Right renal cortex interstitium (tissue), 3 donors: ENCODE measurements around the gene ATP1A4. TPM values are rescaled to one million over a fixed set of nuclear protein-coding genes. Genes with fewer than 3 reads are reported as not detected.
"Not testable (repeated sequence)": the region's sequence is repeated elsewhere in the genome, so short reads cannot be mapped to it uniquely, and the experiment has no call there.

Experiments
- DNase-seq, 3 donors: peaks; one replicate each; pipeline ENCODE4 v3.0.0-alpha.2; 2013; ENCODE audit warnings: low read depth in 3 of 3, low spot score in 2 of 3
- polyA plus RNA-seq, 3 donors: library from polyadenylated mRNA; unstranded; fragments of 120-200 nt; gene quantifications; one replicate each; pipeline ENCODE4 v1.2.1, GENCODE V29; 2013; ENCODE audit not compliant: insufficient read length in 3 of 3

Gene ATP1A4
- under 1 TPM in 1 of 3 donors, not detected in 2; 0.37 TPM for polyA plus RNA-seq

DNA sequence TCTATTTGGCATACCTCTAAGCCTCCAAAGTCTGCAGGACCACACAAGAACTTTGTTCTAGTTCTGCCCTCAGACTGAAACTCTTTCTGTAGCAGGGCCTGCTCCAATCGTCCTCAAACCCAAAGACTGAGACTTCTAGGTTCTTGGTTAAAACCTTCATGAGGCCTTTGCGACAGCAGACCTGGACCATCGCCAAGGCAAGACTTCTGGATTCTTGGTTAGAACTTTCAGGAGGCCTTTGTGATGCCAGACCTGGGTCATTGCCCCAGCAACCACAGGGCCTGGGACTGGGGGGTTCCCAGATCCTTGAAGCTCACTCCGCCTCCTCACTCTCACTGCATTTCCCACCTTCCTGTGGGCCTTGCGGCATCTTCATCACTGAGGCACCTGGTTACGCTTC is at the start of gene ATP1A4:
Gene ATP1A4, plus strand, starts transcription at position 301 of the 400 bp plus-strand sequence. CDS start 438 bp downstream, outside the sequence.
- DNase-seq, result no peak

DNA sequence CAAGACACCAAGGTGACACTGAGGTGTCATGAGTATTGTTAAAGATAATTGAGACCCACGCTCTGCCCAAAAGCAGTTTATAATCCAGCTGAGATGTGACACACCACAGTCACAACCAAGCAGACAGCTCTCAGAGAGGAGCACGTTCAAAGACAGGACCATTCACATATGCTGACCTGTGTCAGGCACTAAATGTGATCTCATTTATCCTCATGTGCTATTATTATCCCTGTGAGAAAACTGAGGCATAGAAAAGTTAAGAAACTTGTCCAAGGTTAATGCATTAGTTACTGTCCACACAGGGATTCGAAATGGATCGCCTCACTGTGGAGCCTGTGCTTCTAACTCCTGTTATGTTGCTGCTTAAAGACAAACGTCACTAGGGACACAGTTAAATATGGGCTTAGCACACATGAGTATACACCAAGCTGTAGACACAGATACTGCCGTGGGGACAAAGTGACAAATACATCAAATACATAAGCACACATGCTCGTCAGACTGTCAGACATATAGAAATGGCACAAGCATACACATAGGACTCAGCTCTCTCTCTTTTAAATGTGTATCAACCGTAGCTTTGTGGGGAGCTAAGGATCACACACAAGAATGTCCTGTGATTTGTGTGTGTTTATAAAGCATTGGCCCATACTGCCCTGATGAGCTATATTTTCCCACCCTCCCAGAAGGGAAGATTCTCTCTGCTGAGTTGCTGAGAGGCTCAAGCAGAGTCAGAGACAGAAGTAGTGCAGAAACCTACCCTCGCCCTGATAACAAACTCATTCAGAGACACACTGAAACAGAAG is 49.5 kb upstream of the ATP1A4 start:
- no peak for DNase-seq

DNA sequence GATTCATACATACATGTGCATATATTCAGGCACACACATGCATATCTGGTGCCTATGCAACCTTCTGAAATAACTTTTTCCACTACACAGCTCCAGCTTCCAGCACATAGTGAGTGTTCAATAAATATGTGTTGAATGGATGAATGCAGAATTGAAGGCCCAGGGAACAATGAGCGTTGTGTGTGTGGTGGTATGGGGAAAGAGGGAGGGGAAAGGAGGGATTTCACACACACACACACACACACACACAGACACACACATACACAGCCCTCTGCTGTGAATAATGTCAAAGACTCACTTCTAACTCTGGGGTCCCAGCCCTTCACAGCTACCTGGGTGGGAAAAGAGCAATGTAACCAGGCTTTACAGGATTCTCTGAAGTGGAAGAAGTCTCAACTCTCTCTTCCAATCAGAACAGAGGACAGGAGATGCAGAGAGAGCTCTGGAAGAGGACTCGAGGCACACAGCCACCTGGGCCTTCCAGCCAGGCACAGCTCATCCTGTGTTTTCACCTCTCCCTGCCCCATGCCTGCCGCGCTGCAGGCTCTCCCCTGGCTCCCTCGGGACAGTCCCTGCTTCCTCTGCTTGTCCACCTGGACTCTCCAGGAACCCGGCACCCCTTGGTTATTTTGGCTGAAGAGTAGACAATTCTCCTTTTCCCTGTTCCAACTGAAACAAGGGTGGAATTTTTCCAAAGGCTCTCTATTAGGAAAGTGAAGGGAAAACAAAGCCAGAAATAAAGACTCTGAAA is 47.6 kb upstream of the ATP1A4 start:
- no peak for DNase-seq

DNA sequence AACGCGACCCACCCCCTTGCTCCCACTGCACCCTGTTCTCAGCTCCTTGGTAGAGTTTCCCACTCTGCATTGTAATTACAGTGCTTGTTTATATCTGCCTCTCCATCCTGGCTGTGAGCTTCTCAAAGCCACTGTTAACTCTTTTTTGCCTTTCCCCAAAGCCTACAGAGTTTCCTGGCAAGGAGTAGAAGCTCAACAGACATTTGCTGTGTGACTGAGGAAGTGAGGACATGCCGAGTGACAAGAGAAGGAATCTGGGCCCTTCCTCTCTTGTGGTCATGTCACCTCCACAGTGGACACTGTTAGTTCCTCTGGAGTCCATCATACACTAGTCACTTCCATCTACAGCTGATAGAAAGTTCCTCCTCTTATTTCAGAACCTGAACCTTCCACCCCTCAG is 46.9 kb upstream of the ATP1A4 start:
- DNase-seq, result no peak

DNA sequence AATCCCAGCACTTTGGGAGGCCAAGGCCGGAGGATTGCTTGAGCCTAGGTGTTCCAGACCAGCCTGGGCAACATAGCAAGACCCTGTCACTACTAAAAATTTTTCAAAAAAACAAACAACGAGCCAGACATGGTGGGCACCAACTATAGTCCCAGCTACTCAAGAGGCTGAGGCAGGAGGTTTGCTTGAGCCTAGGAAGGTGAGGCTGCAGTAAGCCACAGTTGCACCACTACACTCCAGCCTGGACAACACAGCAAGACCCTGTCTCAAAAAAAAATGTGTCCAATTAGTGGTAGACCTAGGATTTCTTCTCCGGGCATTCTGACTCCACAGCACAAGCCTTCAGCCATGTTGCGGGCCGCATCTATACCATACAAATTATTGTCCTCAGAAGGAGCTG is 46.2 kb upstream of the ATP1A4 start:
- DNase-seq, result no peak

DNA sequence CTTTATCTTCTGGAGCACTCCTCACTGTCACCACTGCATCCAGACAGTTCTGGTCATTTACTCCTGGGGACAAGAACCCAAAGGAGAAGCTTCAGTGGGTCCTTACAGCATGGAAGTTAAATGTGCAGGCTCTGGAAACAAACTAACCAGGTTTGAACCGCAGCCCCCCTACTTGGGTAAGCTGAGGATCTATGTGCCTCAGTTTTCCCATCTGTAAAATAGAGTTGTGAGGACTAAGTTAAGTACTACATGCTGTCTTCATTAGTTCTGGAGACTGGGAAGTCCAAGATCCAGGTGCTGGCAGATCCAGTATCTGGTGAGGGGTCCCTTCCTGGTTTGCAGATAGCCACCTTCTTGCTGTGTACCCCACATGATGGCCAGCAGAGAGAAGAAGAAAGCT is 43.9 kb upstream of the ATP1A4 start:
- no peak for DNase-seq

DNA sequence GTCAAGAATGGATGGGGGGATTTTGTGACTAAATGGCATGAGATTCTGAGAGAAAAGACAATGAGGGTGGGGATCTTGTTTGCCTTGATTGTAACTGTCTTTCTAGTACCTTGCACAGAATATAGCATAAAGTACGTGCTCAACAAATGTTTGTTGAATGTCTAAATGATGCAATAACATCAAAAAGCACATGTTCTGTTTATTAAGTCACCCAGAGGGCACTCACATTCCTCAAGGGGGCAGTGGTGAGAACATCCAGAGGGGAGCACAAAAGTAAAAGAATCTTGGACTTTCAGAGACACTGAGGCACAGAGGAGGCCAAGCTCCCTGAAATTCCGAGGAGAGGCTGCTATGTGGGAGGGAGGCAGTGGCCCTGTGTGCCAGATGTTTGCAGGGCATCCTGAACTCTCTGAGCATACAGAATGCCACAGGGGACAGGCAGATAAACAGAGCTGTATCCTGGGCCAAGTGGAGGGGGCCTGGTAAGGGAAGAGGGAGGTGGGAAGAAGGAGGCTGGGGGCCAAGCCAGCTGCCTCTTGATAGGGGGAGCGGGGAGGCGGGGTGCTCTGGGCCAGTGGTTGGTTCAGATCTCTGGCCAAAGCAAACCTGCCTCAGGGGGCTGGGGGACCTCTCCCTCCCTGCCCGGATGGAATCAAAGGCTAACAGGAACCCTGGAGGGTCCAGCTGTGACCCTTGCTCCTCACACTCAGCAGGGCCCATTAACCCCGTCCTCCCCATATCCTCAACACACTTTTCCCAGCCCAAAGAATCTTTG is 42.3 kb upstream of the ATP1A4 start:
- DNase-seq, result no peak

DNA sequence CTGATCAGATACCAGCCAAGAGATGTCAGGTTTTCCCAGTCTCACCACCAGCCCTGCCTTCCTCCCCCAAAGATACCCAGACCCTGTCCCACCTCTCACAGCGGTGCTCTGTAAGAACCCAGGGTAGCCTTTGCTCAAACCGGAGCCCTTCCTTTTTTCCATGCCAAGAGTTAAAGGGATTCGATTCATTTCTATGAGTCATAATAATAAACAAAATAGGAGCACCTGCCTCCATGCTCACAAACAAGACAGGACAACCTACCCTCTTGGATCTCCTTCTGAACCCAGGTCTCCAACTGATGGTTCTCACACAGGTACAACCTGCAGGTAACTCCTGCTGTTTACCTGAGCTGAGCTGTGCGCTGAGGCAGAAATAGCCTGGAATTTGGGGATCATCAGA is 41.7 kb upstream of the ATP1A4 start:
- DNase-seq, result no peak

DNA sequence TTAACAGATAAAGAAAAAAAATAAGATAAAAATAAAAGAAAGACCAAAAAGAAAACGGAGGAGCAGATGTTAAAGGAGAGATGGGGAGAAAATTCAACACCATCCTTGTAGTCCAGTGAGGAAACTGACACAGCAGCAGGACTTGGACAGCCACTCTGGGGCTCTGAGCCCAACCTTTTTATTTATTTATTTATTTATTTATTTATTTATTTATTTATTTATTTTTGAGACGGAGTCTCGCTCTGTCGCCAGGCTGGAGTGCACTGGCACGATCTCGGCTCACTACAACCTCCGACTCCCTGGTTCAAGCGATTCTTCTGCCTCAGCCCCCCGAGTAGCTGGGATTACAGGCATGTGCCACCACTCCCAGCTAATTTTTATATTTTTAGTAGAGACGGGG is 39.9 kb upstream of the ATP1A4 start:
- not testable (repeated sequence) for DNase-seq

DNA sequence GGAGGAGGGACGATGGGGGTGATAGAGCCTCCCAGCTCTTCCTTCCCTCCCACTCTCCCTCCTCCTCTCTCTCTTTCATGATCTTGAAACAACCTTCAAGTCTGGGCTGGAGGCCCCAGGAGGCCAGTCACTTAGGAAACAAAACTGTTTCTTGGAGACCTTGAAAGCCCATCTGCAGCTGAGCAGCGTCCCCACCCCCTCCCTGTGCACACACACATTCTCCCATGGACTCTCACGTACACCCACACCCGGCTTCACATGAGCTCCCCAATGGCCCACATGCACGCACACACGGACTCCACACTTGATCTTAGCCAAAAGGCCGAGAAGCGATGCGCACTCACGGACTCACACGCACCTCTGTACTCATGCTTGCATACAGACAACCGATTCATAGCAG is 39.0 kb upstream of the ATP1A4 start:
- no peak for DNase-seq

- no peak for DNase-seq
These were observed 38.0 kb upstream of the ATP1A4 start for GRCh38 chr1:160113407-160113806.

GRCh38 chr1:160114085-160114484 is 37.3 kb upstream of the ATP1A4 start:
- DNase-seq, result no peak

DNA sequence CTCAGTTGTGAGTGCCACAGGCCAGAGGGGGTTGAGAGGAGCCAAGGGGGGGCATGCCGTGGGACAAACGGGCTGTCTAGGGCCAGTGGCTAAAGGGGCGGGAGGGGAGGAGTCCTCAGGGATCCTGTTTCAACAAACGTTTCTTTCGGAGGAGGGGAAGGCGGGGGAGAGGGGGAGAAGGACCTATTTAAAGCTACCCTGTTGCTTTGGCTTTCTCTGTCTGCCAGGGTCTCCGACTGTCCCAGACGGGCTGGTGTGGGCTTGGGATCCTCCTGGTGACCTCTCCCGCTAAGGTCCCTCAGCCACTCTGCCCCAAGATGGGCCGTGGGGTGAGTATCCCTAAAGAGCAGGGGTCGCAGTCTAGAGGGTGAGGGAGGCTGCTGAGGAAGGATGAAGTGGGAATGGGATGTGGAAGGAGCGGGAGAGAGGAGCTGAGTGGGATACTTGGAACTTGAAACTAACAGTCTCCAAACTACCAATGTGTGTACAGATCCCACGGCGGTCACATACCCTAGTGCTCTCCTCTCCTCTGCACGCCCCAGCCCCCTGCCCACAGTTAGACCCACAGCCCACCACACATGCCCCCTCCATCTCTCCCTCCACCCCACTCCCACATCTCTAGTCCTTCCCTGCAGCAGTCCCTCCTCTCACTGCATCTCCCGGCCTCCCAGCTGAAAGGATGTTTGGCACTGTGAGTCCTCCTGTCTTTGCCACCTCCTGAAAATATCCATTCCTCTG is 35.7 kb upstream of the ATP1A4 start, which contains the start of gene ATP1A2:
Gene ATP1A2, plus strand, starts transcription at position 215 of the 738 bp plus-strand sequence. Its CDS starts 103 bp downstream, at position 318.
- DNase-seq, result no peak

DNA sequence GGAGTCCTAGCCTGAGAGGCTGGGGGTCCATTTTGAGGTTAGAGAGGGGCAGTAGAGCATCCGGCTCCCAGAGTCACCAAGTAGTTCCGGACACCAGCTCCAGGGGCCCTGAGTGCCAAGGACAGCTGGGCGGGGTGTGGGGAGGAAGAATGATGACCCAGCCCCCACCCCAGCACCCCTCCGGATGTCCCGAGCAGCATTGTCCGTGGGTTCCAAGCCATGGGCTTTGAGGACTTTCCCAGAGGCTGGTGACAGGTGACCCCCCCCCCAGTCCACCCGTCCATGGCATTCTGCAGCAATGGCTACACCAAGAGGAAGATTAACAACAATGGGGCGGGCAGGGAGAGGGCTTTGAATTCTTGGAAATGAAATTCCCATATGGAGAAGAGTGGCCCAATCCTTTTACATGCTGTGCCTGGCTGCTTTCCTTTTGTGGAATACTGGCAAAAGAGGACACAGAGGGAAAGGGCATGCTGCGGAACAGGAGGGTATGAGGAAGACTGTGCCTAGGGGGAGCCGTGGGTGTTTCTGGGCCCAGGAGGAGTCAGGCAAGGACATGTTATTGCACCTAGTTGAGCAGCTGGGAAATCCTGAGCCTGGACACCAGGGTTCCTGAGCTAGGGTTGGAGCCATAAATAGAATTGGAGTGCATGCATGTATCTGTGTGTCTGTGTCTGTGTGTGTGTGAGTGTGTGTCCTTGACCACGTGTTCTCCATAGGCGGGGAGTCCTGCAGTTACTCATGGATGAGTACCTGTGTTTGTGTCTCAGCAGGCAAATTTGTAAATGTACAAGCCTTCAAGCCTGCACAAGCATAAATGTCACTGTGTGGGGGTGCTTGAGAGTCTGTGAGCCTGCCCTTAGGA is 34.9 kb upstream of the ATP1A4 start:
- DNase-seq, result no peak

- DNase-seq, result no peak
These were observed 34.1 kb upstream of the ATP1A4 start for GRCh38 chr1:160117300-160117699.

GRCh38 chr1:160117709-160118183 is 33.7 kb upstream of the ATP1A4 start:
- no peak for DNase-seq

GRCh38 chr1:160118928-160119327 is 32.5 kb upstream of the ATP1A4 start:
- no peak for DNase-seq

- DNase-seq, result no peak
These were observed 30.6 kb upstream of the ATP1A4 start for GRCh38 chr1:160120797-160121196.

GRCh38 chr1:160121388-160121787 is 30.0 kb upstream of the ATP1A4 start:
- no peak for DNase-seq
